ENCODE results near the gene PLOD2.

The PLOD2 gene

GRCh38 chr3:146033950-146034349 is 127.0 kb downstream of the PLOD2 start:
- DNase-seq = no peak

- DNase-seq = no peak
Measured at GRCh38 chr3:146026547-146026946, 134.4 kb downstream of the PLOD2 start.

- DNase-seq = no peak
Measured at GRCh38 chr3:146024260-146024659, 136.7 kb downstream of the PLOD2 start.

- DNase-seq = no peak
Measured at GRCh38 chr3:146020969-146021368, 140.0 kb downstream of the PLOD2 start.

- DNase-seq = no peak
Measured at GRCh38 chr3:146019508-146019907, 141.5 kb downstream of the PLOD2 start.

All from CD4-positive, alpha-beta T cell treated with Interleukin-4 for 1 hour (primary cell).